ENCODE results near the gene RTP5. TPM values are rescaled to one million over a fixed set of nuclear protein-coding genes. Genes with fewer than 3 reads are reported as not detected.

RTP5 gene
- total and polyA plus RNA-seq, 2 donors = 0.66 to 3.7 TPM

DNA sequence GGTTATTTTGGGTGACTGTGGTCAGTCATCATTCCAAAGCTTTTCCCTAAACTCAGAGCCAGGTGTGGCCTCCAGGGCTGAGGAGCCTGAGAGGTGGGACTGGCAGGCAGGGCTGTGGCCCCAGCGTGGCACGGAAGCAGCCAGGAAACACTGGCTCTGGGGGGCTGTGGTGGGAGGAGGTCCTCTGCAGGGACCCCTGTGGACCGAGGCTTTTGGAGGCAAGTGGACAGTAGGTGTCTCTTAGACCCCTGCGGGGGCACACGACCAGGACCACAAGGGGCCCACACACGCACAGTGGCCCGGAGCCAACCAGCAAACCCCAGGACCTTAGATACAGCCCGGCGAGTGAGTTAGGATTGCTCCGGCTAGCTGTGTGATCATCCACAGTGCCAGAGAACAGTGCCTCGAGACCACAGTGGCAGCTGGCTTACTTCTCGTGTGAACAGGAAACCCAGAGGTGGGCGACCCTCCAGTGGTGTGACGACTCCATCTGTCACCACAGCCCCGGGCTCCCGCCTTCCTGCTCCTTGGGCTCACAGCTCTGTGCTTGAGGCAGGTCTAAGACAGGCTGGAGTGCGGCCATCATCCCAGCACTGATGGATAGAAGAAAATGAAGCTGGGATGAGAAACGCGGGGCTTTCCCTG is 1.6 kb upstream of the RTP5 start:
- 8% methylated on average over 19 of the region's 19 CpGs for WGBS
- peaks cover 0 to 19% of the 10 kb centered on the region in 2 donors for H3K27me3 ChIP-seq (ENCODE audit: control insufficient read depth in 2 of 2, insufficient read depth in 1 of 2, low read length in 1 of 2)

DNA sequence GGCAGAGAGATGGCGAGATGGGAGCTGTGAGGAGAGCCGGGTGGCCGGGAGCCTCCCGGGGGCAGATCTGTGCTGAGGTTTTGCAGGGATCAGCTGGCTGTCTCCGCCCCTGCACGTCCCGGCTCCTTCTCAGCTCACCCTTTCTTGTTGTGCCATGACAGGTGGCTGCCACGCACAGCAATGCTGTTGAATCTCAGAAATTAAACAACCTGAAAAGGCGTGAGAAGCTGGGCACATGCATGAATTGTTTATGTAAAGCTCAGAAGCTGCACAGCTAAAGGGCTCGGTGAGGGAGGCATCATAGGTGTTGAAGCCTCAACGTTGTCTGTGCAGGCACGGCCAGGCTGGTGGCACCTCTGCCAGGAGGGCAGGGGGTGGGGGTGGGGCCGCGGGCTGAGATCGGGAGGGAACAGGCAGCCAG is 858 bp upstream of the RTP5 start:
- Histone ChIP-seq H3K27me3 (ENCODE audit: control insufficient read depth in 2 of 2, insufficient read depth in 1 of 2, low read length in 1 of 2) (peaks cover 0 to 11% of the 10 kb centered on the region in 2 donors), H3K4me1 (ENCODE audit: control insufficient read depth in 2 of 2, insufficient read depth in 2 of 2, low read length in 2 of 2) (peaks cover 64 to 90% of the 10 kb centered on the region in 2 donors), H3K4me3 (ENCODE audit: low read length in 2 of 2) (no peak overlapping the region), H3K9me3 (ENCODE audit: control insufficient read depth in 2 of 2, insufficient read depth in 1 of 2, low read length in 1 of 2) (peaks cover 0 to 4% of the 10 kb centered on the region in 2 donors), H3K36me3 (ENCODE audit: control insufficient read depth in 2 of 2, insufficient read depth in 2 of 2, low read length in 1 of 2) (no peaks in the 10 kb centered on the region), H3K27ac (ENCODE audit: low read depth in 1 of 2, low read length in 1 of 2) (peak overlapping the region; percentile 90 to 97)
- DNase-seq (ENCODE audit: low read depth in 6 of 9, low spot score in 9 of 9) = peak in 2 of 9 donors; percentile 44 to 75
- WGBS = 7% methylated on average over 15 of the region's 15 CpGs

More for the DNA sequence above, 1.6 kb upstream of the RTP5 start:
- H3K4me1 ChIP-seq (ENCODE audit: control insufficient read depth in 2 of 2, insufficient read depth in 2 of 2, low read length in 2 of 2) = peaks cover 71 to 96% of the 10 kb centered on the region in 2 donors
- no peaks in the 10 kb centered on the region for H3K36me3 ChIP-seq (ENCODE audit: control insufficient read depth in 2 of 2, insufficient read depth in 2 of 2, low read length in 1 of 2)
- H3K4me3 ChIP-seq (ENCODE audit: low read length in 2 of 2) = peak overlapping the region in 1 of 2 donors; percentile 1
- peak in 4 of 9 donors; percentile 73 to 92 (median 81) for DNase-seq (ENCODE audit: low read depth in 6 of 9, low spot score in 9 of 9)
- H3K9me3 ChIP-seq (ENCODE audit: control insufficient read depth in 2 of 2, insufficient read depth in 1 of 2, low read length in 1 of 2) = peaks cover 0 to 7% of the 10 kb centered on the region in 2 donors
- peak overlapping the region; percentile 90 to 97 for H3K27ac ChIP-seq (ENCODE audit: low read depth in 1 of 2, low read length in 1 of 2)

DNA sequence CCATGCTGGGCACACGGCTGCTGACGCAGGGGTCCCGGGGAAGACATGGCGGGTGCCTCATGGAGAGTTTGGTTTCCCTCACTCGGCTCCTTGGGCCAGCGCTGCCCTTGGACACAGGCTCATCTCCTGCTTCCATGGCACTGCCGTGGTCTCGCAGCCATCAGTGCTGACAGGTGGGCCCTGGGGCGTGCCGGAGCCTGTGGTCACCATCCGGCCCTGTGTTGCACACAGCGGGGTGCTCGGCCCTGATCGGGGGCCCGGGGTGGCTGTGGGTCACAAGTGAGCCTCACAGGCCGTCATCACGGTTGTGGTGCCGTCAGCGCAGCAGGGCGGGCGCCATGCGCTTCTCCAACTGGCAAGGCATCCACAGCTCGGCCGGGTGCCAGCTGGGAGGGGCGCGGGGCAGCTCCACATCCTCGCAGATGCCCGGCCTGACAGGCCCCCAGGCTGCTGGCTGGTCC is 582 bp downstream of the RTP5 start:
- Histone ChIP-seq H3K36me3 (ENCODE audit: control insufficient read depth in 2 of 2, insufficient read depth in 2 of 2, low read length in 1 of 2) (no peaks in the 10 kb centered on the region), H3K27me3 (ENCODE audit: control insufficient read depth in 2 of 2, insufficient read depth in 1 of 2, low read length in 1 of 2) (peaks cover 0 to 8% of the 10 kb centered on the region in 2 donors), H3K4me1 (ENCODE audit: control insufficient read depth in 2 of 2, insufficient read depth in 2 of 2, low read length in 2 of 2) (peaks cover 58 to 80% of the 10 kb centered on the region in 2 donors), H3K9me3 (ENCODE audit: control insufficient read depth in 2 of 2, insufficient read depth in 1 of 2, low read length in 1 of 2) (peaks cover 0 to 19% of the 10 kb centered on the region in 2 donors), H3K27ac (ENCODE audit: low read depth in 1 of 2, low read length in 1 of 2) (peak overlapping the region in 1 of 2 donors; percentile 95), H3K4me3 (ENCODE audit: low read length in 2 of 2) (no peak overlapping the region)
- 97% methylated on average over 28 of the region's 28 CpGs for WGBS
- DNase-seq (ENCODE audit: low read depth in 6 of 9, low spot score in 9 of 9) = no peak

DNA sequence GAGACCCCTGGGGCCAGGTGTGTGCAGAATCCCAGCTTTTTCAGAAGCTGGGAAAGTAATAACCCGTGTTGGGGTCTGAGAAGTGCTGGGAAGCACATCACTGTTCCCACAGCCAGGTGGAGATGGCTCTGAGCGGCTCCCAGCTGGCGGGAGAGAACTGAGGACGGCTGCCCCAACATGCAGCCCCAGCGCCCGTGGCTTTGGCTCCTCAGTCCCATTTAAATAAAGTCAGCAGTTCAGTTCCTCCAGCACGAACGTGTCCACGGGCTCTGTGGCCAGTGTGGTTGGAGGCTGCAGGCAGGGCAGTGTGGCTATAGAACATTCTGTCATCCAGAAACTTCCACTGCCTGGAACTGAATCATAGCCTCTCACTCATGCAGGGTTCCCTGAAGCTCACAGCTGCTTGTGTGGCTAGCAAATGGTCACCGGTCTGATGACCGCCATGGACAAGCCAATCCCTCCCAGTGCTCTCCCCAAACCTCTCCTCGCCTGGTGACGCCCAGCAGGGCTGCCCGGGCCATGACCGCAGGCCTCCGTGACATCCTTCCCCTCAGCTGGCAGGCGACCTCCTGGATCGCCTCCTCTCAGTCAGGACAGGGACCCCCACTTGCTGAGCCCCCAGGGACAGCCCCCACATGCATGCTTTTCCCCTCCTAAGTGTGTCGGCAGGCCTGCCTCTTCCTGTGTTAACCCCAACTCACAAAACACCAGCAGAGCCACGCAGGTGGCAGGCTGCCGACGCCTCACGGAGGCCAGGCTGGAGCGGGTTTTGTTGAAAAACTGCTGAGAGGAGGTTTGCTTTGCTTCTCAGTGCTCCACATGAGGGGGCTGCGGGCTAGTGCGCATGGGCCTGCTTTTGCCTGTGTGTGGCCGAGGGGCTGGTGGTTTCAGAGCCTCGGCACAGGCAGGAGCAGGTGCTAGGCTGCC is 1.3 kb downstream of the RTP5 start:
- peaks cover 0 to 5% of the 10 kb centered on the region in 2 donors for H3K27me3 ChIP-seq (ENCODE audit: control insufficient read depth in 2 of 2, insufficient read depth in 1 of 2, low read length in 1 of 2)
- H3K4me1 ChIP-seq (ENCODE audit: control insufficient read depth in 2 of 2, insufficient read depth in 2 of 2, low read length in 2 of 2) = peaks cover 53 to 75% of the 10 kb centered on the region in 2 donors
- H3K36me3 ChIP-seq (ENCODE audit: control insufficient read depth in 2 of 2, insufficient read depth in 2 of 2, low read length in 1 of 2) = no peaks in the 10 kb centered on the region
- DNase-seq (ENCODE audit: low read depth in 6 of 9, low spot score in 9 of 9) = peak in 5 of 9 donors; percentile 66 to 93 (median 82)
- 23% methylated on average over 28 of the region's 28 CpGs for WGBS
- H3K9me3 ChIP-seq (ENCODE audit: control insufficient read depth in 2 of 2, insufficient read depth in 1 of 2, low read length in 1 of 2) = peaks cover 0 to 24% of the 10 kb centered on the region in 2 donors
- peak overlapping the region in 1 of 2 donors; percentile 2 for H3K4me3 ChIP-seq (ENCODE audit: low read length in 2 of 2)
- peak overlapping the region; percentile 94 to 95 for H3K27ac ChIP-seq (ENCODE audit: low read depth in 1 of 2, low read length in 1 of 2)

DNA sequence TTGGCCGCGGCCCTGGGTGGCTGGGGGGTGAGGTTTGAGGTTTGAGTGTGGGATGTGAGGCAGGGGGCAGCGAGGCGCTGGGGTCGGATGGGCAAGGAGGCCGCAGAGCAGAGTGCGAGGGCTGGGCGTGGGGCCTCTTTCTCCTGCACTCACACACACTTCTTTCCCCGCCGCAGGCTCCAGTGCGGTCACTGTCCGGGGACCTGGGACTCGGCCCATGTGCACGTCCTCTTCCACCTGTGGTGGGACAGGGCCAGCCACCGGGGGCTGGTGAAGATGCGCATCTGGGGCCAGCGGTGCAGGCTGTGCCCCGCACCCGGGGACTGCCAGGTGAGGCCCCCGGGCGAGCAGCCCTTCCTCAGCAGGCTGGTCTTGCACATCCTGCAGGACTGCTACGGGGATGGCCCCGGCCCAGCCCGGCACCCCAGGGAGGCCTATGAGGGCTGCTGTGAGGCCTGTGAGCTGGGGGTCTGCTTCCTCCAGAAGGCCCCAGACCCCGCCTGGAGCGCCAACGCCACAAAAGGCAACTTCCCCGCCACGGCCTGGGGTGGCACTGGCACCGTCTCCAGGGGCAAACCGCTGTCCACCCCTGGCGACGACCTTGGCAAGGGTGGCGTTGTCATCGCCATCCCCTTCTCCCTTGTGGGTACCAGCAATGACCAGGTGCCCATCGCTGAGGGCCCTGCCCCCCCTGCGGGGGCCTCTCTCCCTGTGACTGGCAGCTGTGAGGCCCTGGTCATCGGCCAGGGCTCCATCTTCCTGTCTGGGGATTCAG is 2.2 kb downstream of the RTP5 start:
- no peak for DNase-seq (ENCODE audit: low read depth in 6 of 9, low spot score in 9 of 9)
- Histone ChIP-seq H3K36me3 (ENCODE audit: control insufficient read depth in 2 of 2, insufficient read depth in 2 of 2, low read length in 1 of 2) (no peaks in the 10 kb centered on the region), H3K9me3 (ENCODE audit: control insufficient read depth in 2 of 2, insufficient read depth in 1 of 2, low read length in 1 of 2) (peaks cover 0 to 32% of the 10 kb centered on the region in 2 donors), H3K4me1 (ENCODE audit: control insufficient read depth in 2 of 2, insufficient read depth in 2 of 2, low read length in 2 of 2) (peaks cover 46 to 66% of the 10 kb centered on the region in 2 donors), H3K4me3 (ENCODE audit: low read length in 2 of 2) (peak overlapping the region in 1 of 2 donors; percentile 2), H3K27me3 (ENCODE audit: control insufficient read depth in 2 of 2, insufficient read depth in 1 of 2, low read length in 1 of 2) (peaks cover 0 to 2% of the 10 kb centered on the region in 2 donors), H3K27ac (ENCODE audit: low read depth in 1 of 2, low read length in 1 of 2) (peak overlapping the region; percentile 94 to 95)
- WGBS = 51% methylated on average over 38 of the region's 38 CpGs

DNA sequence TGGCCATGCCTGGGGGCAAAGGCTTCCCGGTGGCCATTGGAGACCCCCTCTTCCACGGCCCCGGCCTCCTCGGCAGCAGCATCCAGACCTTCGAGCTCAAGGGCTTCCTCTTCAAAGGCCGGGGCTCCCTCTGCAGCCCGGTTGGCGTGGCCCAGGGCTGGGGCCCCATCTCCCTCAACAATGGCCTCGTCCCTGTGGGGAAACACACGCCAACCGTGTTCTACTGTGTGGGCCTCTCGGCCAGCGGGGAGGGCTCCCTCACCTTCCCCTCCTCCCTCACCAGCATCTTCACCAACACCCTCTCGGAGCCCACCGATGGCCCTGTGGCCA is 2.7 kb downstream of the RTP5 start:
- no peak for DNase-seq (ENCODE audit: low read depth in 6 of 9, low spot score in 9 of 9)
- H3K4me1 ChIP-seq (ENCODE audit: control insufficient read depth in 2 of 2, insufficient read depth in 2 of 2, low read length in 2 of 2) = peaks cover 40 to 65% of the 10 kb centered on the region in 2 donors
- peaks cover 0 to 32% of the 10 kb centered on the region in 2 donors for H3K9me3 ChIP-seq (ENCODE audit: control insufficient read depth in 2 of 2, insufficient read depth in 1 of 2, low read length in 1 of 2)
- 95% methylated on average over 15 of the region's 15 CpGs for WGBS
- H3K4me3 ChIP-seq (ENCODE audit: low read length in 2 of 2) = no peak overlapping the region
- no peaks in the 10 kb centered on the region for H3K27me3 ChIP-seq (ENCODE audit: control insufficient read depth in 2 of 2, insufficient read depth in 1 of 2, low read length in 1 of 2)
- H3K27ac ChIP-seq (ENCODE audit: low read depth in 1 of 2, low read length in 1 of 2) = peak overlapping the region in 1 of 2 donors; percentile 95
- no peaks in the 10 kb centered on the region for H3K36me3 ChIP-seq (ENCODE audit: control insufficient read depth in 2 of 2, insufficient read depth in 2 of 2, low read length in 1 of 2)

DNA sequence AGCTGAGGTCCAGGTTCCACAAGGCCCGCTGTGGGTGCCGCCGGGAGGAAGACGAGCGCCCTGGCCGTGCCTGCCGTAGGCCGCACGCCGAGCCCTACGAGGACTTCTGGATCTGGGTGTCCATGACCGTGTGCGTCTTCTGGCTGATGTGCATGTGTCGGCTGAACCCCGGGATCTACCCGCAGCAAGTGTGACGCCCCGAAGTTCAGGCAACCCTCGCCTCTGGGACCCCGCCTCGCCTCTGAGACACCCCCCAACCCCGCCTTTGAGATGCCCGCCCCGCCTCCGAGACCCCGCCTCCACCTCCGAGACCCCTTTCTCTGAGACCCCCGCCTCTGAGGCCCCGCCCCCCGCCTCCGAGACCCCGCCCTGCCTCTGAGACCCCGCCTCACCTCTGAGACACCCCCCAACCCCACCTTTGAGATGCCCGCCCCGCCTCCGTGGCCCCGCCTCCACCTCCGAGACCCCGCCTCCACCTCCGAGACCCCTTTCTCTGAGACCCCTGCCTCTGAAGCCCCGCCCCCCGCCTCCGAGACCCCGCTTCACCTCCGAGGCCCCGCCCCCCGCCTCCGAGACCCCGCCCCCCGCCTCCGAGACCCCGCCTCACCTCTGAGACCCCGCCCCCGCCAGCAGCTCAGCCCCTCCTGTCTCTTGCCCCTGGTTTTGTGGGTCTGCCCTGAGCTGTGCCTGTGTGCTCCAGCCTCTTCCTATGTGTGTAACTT is 3.7 kb downstream of the RTP5 start:
- WGBS = 96% methylated on average over 53 of the region's 54 CpGs
- no peak overlapping the region for H3K4me3 ChIP-seq (ENCODE audit: low read length in 2 of 2)
- no peak for DNase-seq (ENCODE audit: low read depth in 6 of 9, low spot score in 9 of 9)

DNA sequence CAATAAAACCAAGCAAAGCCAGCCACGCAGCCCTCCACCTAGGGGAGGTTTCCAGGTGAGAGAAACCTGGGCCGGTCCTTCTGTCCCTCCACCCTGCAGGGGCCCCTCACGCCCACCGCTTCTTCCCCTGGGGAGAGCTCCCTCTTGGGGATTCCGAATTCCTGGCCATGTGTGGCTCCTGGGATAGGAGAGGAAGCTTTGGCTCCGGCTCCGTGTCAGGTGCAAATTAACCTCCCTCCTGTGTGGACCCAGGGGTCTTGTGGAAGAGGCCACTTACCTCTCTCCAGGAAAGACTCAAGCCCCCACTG is 4.2 kb downstream of the RTP5 start:
- no peaks in the 10 kb centered on the region for H3K27me3 ChIP-seq (ENCODE audit: control insufficient read depth in 2 of 2, insufficient read depth in 1 of 2, low read length in 1 of 2)
- H3K4me3 ChIP-seq (ENCODE audit: low read length in 2 of 2) = no peak overlapping the region
- peaks cover 0 to 37% of the 10 kb centered on the region in 2 donors for H3K9me3 ChIP-seq (ENCODE audit: control insufficient read depth in 2 of 2, insufficient read depth in 1 of 2, low read length in 1 of 2)
- WGBS = 85% methylated on average over 7 of the region's 7 CpGs
- no peak overlapping the region for H3K27ac ChIP-seq (ENCODE audit: low read depth in 1 of 2, low read length in 1 of 2)
- H3K36me3 ChIP-seq (ENCODE audit: control insufficient read depth in 2 of 2, insufficient read depth in 2 of 2, low read length in 1 of 2) = no peaks in the 10 kb centered on the region
- H3K4me1 ChIP-seq (ENCODE audit: control insufficient read depth in 2 of 2, insufficient read depth in 2 of 2, low read length in 2 of 2) = peaks cover 30 to 55% of the 10 kb centered on the region in 2 donors
- DNase-seq (ENCODE audit: low read depth in 6 of 9, low spot score in 9 of 9) = no peak

More for the DNA sequence above, 3.7 kb downstream of the RTP5 start:
- Histone ChIP-seq H3K9me3 (ENCODE audit: control insufficient read depth in 2 of 2, insufficient read depth in 1 of 2, low read length in 1 of 2) (peaks cover 0 to 34% of the 10 kb centered on the region in 2 donors), H3K27ac (ENCODE audit: low read depth in 1 of 2, low read length in 1 of 2) (no peak overlapping the region), H3K36me3 (ENCODE audit: control insufficient read depth in 2 of 2, insufficient read depth in 2 of 2, low read length in 1 of 2) (no peaks in the 10 kb centered on the region), H3K27me3 (ENCODE audit: control insufficient read depth in 2 of 2, insufficient read depth in 1 of 2, low read length in 1 of 2) (no peaks in the 10 kb centered on the region), H3K4me1 (ENCODE audit: control insufficient read depth in 2 of 2, insufficient read depth in 2 of 2, low read length in 2 of 2) (peaks cover 31 to 57% of the 10 kb centered on the region in 2 donors)

Data from thymus (tissue), 11 donors.